Lung (tissue), 12 donors: Measurements from ENCODE around the gene PCGF3. TPM values are rescaled to one million over a fixed set of nuclear protein-coding genes. Genes with fewer than 3 reads are reported as not detected.

Experiments used
- ATAC-seq: fragments of 200-7000 bp; cut with Tn5 transposase; one replicate; pipeline ENCODE4 v1.9.1; 2020; ENCODE audit warnings: moderate number of reproducible peaks; ENCODE audit not compliant: insufficient read depth, low FRiP score
- DNase-seq, 3 donors: peaks; one replicate each; pipeline ENCODE4 v3.0.0-alpha.2; 2013 to 2017
- H3K27ac ChIP-seq, 2 donors: one replicate each; pipeline ENCODE4 v1.5.1; 2013; ENCODE audit warnings: mild to moderate bottlenecking in 2 of 2, moderate library complexity in 2 of 2, control low read depth in 1 of 2, inconsistent platforms in 1 of 2, low read depth in 1 of 2, low read length in 1 of 2
- H3K27me3 ChIP-seq, 3 donors: one replicate each; pipeline ENCODE4 v1.5.1; 2013; ENCODE audit warnings: low read length in 2 of 3; ENCODE audit not compliant: control insufficient read depth in 3 of 3, insufficient read depth in 3 of 3
- H3K36me3 ChIP-seq, 4 donors: one replicate each; pipeline ENCODE4 v1.5.1; 2013; ENCODE audit warnings: low read length in 4 of 4, mild to moderate bottlenecking in 1 of 4, moderate library complexity in 1 of 4; ENCODE audit not compliant: control insufficient read depth in 4 of 4, insufficient read depth in 4 of 4
- H3K4me1 ChIP-seq, 5 donors: one replicate each; pipeline ENCODE4 v1.5.1; 2013; ENCODE audit warnings: low read length in 5 of 5, mild to moderate bottlenecking in 2 of 5, moderate library complexity in 1 of 5; ENCODE audit not compliant: control insufficient read depth in 5 of 5, insufficient read depth in 5 of 5
- H3K4me3 ChIP-seq: one replicate; pipeline ENCODE4 v1.5.1; 2013; ENCODE audit warnings: mild to moderate bottlenecking, control low read depth, moderate library complexity
- H3K9ac ChIP-seq, 2 donors: one replicate each; pipeline ENCODE4 v1.5.1; 2013; ENCODE audit warnings: low read length in 2 of 2, control low read depth in 1 of 2; ENCODE audit not compliant: insufficient read depth in 1 of 2
- H3K9me3 ChIP-seq, 4 donors: one replicate each; pipeline ENCODE4 v1.5.1; 2013; ENCODE audit warnings: low read length in 3 of 4, mild to moderate bottlenecking in 1 of 4, moderate library complexity in 1 of 4; ENCODE audit not compliant: control insufficient read depth in 4 of 4, insufficient read depth in 3 of 4
- WGBS, 2 donors: extraction: QIAGEN DNeasy Blood & Tissue Kit; methylation state at CpG; one replicate each; pipeline ENCODE4 v1.1.7; 2013; 5-methylcytosine and 5-hydroxymethylcytosine counted together
- polyA plus RNA-seq, 2 donors: library from polyadenylated mRNA; stranded (reverse); fragments of 200-250 nt; gene quantifications; one replicate each; pipeline ENCODE4 v1.2.1, GENCODE V29; 2013
- total RNA-seq, 2 donors: library from RNA; depleted of rRNA in 1 of 2; stranded (reverse); fragments of >200 nt in 1 of 2; gene quantifications; one replicate each; pipeline ENCODE4 v1.2.1, GENCODE V29; 2014 to 2021
- TF ChIP-seq, protein P1 (sequence below): IDR thresholded peaks from 2 replicates; pipeline ENCODE4 v1.5.1; 2012; ENCODE audit warnings: mild to moderate bottlenecking; ENCODE audit errors: control extremely low read depth, extremely low read depth
- donor health status: control.
- donor health status: control.
- donor health status: Bipolar disorder and iron deficiency.
- donor health status: healthy.
- donor health status: DM: yes; HTN: yes; CAD: no.

Gene PCGF3
- total and polyA plus RNA-seq, 4 donors = 29.3 to 66.8 (median 43.3) TPM

GRCh38 chr4:707929-708630, 2.4 kb downstream of the PCGF3 start:
- H3K9ac ChIP-seq = no peak overlapping the region
- no peak for ATAC-seq
- no peak overlapping the region for H3K4me3 ChIP-seq
- DNase-seq = no peak
- H3K27ac ChIP-seq = no peak overlapping the region
- no peaks in the 10 kb centered on the region for H3K27me3 ChIP-seq
- peaks cover 6 to 23% (median 11%) of the 10 kb centered on the region in 5 donors for H3K4me1 ChIP-seq
- H3K36me3 ChIP-seq = peaks cover 0 to 5% (median 0%) of the 10 kb centered on the region in 4 donors
- 80 to 84% methylated on average over 8 to 11 of the region's 11 CpGs for whole genome bisulfite sequencing, 2 donors
- H3K9me3 ChIP-seq = no peaks in the 10 kb centered on the region
- TF ChIP-seq, protein P1, sequence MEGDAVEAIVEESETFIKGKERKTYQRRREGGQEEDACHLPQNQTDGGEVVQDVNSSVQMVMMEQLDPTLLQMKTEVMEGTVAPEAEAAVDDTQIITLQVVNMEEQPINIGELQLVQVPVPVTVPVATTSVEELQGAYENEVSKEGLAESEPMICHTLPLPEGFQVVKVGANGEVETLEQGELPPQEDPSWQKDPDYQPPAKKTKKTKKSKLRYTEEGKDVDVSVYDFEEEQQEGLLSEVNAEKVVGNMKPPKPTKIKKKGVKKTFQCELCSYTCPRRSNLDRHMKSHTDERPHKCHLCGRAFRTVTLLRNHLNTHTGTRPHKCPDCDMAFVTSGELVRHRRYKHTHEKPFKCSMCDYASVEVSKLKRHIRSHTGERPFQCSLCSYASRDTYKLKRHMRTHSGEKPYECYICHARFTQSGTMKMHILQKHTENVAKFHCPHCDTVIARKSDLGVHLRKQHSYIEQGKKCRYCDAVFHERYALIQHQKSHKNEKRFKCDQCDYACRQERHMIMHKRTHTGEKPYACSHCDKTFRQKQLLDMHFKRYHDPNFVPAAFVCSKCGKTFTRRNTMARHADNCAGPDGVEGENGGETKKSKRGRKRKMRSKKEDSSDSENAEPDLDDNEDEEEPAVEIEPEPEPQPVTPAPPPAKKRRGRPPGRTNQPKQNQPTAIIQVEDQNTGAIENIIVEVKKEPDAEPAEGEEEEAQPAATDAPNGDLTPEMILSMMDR = no peak

- DNase-seq (no peak), ATAC-seq (no peak)
- Histone ChIP-seq H3K27me3 (no peaks in the 10 kb centered on the region), H3K9ac (no peak overlapping the region), H3K4me1 (peaks cover 6 to 23% (median 11%) of the 10 kb centered on the region in 5 donors), H3K36me3 (peaks cover 0 to 5% (median 0%) of the 10 kb centered on the region in 4 donors), H3K9me3 (no peaks in the 10 kb centered on the region), H3K4me3 (no peak overlapping the region), H3K27ac (no peak overlapping the region)
- TF ChIP-seq, protein P1 = no peak
- WGBS, 2 donors = 60 to 71% methylated on average over 6 of the region's 6 CpGs
These were observed 3.0 kb downstream of the PCGF3 start for GRCh38 chr4:708631-708933.

- Histone ChIP-seq H3K4me1 (peaks cover 6 to 23% (median 11%) of the 10 kb centered on the region in 5 donors), H3K9me3 (no peaks in the 10 kb centered on the region), H3K4me3 (no peak overlapping the region), H3K27me3 (no peaks in the 10 kb centered on the region), H3K36me3 (peaks cover 0 to 5% (median 1%) of the 10 kb centered on the region in 4 donors), H3K9ac (no peak overlapping the region), H3K27ac (no peak overlapping the region)
- TF ChIP-seq, protein P1 = no peak
- ATAC-seq (no peak), DNase-seq (no peak)
- WGBS, 2 donors = 90 to 91% methylated on average over 6 of the region's 6 CpGs
These were observed 3.7 kb downstream of the PCGF3 start for GRCh38 chr4:709348-709747.
